Posterior vena cava (tissue), 2 donors: ENCODE results near the gene ITGA1. TPM values are rescaled to one million over a fixed set of nuclear protein-coding genes. Genes with fewer than 3 reads are reported as not detected.

Experiments
- DNase-seq: peaks from one replicate; pipeline ENCODE4 v3.0.0-alpha.2; 2020; ENCODE audit warnings: low spot score
- intact Hi-C, 2 donors: fragments of 100-400 bp; cut with DNase I; formaldehyde crosslinking; loops; one replicate each; pipeline versions ENCODE4 v1.14.1 to v1.14.2; 2022 to 2023
- total RNA-seq, 2 donors: library from RNA; stranded (reverse); fragmentation: NEBNext Ultra II Directional; extraction: Animal tissue kit (Norgen Biotek cat#: 25700); gene quantifications; one replicate each; pipeline ENCODE4 v1.2.1, GENCODE V29; 2021
- donor health status: DM: yes; HTN: yes; CAD: no.
- donor health status: DM: yes; HTN: yes; CAD: no.

Gene ITGA1
- total RNA-seq, 2 donors from 2014 or later: 134 to 213 TPM

DNA sequence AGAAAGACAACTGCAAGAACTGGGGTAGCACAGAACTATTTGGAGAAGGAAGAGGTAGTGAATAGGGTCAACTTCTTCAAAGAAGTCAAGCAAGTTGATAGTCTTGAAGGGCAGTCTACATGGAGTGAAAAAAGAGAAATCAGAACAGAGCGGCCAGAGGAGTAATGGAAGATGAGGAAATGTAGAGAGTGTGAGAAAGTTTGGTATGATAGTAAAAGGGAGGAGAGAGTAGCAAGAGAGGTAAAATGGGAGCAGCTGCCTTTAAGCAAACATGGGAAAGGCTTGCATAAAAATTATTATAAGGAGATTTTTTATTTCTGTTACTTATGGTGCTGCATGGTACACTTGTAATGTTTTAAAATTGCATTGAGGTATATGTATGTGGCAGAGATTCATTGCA lies 208.2 kb downstream of the ITGA1 start:
- intact Hi-C loops: no loop called here
- DNase-seq: no peak

DNA sequence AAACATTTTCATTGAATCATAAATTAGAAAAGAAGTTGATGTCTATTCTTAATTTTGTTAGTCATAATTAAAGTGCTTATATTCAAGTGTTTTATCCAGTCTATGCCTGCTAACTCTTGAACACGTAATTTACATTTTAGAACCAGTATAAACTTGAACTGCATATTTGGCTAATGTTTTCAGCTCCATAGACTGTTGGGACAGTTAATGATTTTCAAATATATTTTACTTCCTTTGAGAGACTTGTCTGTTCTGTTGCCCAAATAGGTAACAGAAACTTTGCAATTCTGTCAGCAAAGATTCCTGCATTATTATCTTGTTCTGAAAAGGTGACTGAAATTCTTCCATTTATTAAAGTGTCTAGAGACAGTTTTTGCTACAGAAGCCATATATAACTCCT lies 209.3 kb downstream of the ITGA1 start:
- DNase-seq: no peak
- intact Hi-C loops: no loop called here

DNA sequence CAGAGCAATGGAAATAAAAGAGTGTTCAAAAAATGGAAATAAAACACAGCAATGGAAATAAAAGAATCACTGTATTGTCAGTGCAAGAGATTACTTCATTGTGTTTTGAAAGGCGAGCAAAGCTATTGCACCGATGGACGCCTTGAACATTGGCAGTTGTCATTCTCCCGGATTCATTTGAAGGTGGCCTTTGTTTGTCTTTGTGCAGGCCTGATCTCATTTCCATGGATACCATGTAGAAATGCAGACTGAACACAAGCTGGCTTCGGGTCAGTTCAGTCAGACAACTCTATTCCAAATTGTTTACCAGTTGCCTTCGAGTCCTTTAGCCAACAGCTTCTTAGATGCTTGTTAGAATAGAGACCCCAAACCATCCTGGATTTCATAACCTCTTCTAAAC lies 209.7 kb downstream of the ITGA1 start:
- no peak for DNase-seq
- intact Hi-C loops: no loop called here

DNA sequence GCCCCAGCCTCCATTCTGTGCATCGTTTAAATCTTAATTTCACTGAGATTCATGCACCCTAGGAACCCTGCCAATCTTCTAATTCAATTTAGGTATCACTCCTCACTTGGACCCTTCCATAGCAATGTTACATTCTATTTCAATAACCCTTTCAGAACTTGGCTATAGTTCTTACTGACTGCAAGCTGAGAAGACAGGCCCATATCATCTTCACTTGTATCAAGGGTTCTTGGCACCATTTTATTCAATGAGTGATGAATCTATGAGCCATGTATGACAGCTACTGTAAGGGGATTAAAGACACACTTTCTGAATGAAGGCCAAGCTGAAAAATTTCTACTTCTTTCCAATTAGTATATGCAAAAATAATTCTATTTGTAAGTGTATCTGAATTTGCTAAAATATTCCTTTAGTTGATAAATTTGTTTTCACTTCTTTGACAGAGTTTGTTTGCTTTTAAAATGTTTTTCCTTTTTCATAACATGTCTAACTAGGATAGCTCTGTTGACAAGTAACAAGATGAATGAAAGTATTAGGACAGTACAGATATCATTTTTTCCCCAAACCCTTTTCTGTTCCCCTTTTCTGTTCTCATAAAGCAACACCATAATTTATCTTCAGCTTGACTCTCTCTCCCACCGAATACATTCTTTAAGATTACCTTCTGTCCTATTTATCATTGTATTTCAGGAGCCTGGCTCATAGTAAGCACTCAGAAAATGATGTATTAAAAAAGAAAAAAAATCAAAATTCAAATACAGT lies 211.0 kb downstream of the ITGA1 start:
- no peak for DNase-seq
- intact Hi-C loops: no loop called here

DNA sequence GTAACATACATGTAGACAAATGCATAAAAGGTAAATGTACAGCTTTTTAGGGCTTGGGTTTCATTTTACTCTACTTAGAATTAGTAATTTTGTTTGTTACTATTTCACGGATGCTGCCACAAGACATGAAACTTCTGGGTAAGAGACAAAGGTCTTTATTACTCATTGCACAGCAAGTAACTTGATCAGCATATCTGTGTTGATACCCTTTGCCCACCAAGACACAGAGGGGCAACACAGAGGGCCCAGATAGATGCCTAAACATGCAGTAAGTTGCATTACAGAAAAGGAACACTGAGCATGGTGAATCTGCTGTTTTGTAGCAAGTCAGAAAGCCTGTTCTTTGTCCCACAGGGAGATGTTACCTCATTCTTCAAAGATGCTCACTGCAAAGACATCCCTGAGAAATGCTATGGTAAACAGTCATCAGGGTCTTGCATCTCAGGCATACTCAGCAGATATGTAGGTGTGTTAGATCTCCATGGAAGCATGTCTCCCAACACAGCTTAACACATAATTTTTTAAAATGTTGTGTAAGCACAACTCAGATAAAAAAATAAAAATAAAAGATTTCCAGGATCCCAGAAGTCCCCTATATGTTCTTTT lies 211.7 kb downstream of the ITGA1 start:
- intact Hi-C loops: no loop called here

DNA sequence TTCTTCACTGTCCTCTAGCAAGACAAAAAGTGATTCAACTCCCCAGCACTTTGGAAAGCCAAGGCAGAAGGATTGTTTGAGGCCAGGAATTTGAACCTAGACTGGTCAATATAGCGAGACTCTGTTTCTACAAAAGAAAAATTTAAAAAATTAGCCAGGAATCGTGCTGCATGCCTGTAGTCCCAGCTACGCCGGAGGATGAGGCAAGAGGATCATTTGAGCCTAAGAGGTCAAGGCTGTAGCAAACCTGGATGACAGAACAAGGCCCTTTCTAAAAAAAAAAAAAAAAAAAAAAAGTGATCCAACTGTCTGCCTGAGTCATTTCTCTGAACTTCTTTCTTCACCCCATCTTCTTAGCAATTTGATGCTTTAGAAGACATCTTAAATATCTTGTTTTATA lies 213.8 kb downstream of the ITGA1 start:
- no peak for DNase-seq

More for the DNA sequence above, 211.7 kb downstream of the ITGA1 start:
- DNase-seq: no peak

DNA sequence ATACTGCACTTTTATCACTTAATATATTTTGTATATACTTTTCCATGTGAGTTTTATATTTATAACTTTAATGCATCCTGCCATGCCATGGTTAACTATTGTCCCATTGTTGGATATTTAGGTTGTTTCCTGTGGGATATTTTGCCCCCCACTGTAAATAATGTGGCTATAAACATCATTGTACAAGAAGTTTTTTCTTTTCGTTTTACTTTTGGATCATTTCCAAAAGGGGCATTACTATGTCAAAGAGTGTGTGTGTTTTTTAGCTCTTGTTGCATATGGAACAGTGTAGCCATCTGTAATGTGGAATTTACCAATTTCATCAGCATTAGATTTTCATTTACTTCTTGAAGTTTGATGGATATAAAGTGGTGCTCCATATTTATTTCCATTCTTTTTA lies 214.8 kb downstream of the ITGA1 start:
- intact Hi-C loops: no loop called here

More for the DNA sequence above, 213.8 kb downstream of the ITGA1 start:
- intact Hi-C loops: no loop called here

DNA sequence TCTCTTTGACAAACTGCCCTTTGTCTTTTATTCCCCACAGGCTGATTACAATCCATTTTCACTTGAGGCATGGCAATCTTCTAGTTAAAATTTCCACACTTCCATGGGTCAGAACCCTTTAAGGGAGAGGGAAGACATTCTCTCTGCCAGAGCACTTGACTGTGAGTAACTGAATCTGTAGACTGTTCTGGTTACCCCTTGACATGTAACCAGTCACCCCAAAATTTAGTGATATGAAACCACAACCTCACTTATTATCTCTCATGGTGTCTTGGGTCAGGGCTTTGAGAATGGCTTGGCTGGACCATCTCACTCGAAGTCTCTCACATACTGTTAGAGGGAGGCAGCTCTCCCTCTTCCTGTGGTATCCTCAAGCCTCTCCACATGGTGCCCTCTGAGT lies 215.4 kb downstream of the ITGA1 start:
- intact Hi-C loops: no loop called here
- DNase-seq: no peak

More for the DNA sequence above, 214.8 kb downstream of the ITGA1 start:
- DNase-seq: no peak

DNA sequence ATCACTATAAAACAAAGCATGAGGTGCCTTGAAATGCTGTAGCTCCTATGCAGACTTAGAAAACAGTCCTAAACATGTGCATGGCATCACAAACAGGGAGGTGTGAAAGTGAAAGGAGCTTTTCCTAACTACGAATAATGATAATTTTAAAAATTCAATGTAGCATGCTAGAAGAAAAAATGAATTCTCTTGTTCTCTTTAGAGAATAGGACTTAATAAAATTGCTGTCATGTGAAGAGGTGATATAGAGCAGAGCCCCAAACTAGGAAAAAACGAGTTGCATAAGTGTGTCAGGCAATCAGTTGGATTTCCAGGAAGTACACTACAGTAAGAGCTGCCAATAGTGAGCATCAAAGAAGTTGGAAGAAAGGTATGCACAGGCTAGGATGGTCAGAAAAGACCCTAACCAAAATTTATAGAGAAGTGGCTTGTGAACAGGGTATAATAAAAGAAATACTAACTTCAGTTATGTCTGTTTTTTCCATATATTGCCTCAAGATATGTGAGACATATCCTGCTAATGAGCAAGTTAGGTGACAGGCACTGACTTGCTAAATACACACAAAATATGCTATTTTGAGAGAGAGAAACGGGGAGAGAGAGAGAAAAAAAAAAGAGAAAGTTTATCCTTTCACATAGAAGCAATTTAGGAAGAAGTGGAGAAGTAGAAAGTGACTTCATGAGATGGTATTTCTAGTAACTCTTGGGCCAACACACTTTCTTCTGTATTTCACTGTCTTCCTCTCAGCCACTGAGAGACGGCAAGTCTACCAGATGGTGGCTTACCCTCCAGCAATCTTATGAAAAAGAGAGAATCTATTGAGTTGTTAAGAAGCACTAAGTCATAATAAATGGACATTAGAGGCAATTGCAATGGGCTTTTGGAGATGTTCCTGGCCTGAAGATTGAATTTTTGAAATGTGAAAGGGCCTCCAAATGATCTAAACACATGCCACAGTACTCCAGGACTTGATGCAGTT lies 219.5 kb downstream of the ITGA1 start:
- intact Hi-C loops: no loop called here
- no peak for DNase-seq

DNA sequence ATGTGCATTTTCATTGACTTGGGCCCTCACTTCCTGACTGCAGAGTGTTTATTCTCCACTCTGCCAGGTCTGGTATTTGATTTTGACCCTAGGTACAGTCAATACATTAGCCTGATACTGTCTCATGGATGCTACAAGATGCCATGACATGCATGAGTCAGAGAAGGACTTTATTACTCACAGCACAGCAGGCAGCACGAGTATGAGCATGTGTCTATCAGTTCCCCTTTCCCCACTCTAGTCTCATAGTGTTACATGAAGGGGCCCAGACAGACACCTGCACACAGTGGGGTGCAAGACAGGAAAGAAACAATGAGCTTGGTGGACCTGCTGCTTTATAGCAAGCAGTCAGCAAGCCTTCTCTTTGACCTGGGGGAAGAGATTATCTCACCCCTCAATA lies 221.0 kb downstream of the ITGA1 start:
- intact Hi-C loops: no loop called here
- no peak for DNase-seq

Other genes starting within 250 kb of the ITGA1 start
- gene PELO, start within 50 bp of the ITGA1 start, total RNA-seq: 10 to 100 TPM; 49.4 to 61.8 TPM
- gene ITGA2, start 201.4 kb downstream of the ITGA1 start, total RNA-seq: 10 to 100 TPM in 1 of 2 donors, 1 to 10 TPM in 1; 7.5 to 21.3 TPM